ENCODE measurements around the gene GRPEL1.

GRPEL1 gene

DNA sequence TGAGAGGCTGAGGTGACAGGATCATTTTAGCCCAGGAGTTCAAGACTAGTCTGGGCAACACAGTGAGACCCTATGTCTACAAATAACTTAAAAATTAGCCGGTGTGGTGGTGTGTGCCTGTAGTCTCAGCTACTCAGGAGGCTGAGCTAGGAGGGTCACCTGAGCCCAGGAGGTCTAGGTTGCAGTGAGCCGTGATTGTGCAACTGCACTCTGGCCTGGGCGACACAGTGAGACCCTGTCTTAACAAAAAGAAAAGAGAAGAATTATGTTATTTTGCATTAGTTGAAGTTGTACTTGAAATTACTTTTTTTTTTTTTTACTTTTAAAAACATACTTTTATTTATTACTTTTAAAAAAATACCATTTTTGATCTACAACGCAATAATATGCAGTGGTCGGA lies 46.5 kb downstream of the GRPEL1 start:
- DNase-seq: no peak

DNA sequence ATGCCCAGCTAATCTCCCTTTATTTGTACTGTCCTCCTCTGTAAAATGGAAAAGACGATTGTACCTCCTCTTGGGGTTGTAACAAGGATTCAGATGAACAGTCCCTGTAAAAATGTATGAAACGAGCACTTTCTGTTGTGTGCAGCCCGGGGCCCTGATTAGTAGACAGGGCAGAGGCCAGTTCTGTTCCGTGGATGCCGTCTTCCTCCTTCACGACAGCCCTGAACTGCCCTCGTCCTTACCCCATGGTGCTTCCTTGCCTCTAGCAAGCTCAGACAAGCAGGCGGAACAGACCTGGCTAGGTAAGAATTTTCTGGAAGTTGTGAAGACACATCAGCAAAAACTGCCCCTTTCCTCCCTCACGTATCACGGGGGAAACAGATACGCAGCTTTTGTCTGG lies 47.0 kb downstream of the GRPEL1 start:
- DNase-seq: no peak

DNA sequence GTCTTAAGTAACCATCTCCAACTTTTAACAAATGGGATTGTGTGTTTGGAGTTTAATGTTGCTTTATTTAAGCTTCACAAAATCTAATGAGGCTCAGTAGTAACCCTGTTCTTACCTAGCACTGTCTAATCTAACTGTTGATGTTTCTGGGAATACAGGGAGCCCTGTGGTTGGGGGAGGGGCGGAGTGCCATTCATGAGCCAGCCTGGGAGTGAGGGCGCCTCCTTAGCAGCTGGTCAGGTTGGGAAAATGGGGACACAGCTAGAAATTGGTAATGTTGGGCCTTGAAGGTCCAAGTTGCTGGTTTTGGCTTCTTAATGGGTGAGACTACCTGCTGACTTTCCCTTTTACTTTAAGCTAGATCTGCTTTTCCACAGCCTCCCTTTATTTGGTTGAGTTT lies 47.6 kb downstream of the GRPEL1 start:
- no peak for DNase-seq

DNA sequence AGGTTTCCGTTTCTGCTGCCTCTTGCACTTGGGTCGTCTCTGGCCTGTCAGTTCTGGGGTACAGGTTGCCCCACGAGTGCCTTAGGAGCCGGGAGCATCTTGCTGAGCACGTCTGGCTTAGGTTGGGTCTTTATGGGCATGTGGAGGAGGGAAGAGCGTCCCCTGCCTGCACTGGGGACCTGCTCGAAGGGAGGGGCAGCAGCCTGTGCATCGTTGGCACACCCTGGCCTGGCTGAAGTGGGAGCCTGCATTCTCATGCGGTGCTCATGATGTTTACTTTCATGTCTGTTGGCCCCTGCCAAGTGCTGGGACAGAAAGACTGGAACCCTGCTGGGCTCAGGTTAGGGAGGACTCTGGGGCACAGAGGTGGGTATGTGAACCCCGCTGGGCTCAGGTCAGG lies 48.5 kb downstream of the GRPEL1 start:
- DNase-seq: no peak

DNA sequence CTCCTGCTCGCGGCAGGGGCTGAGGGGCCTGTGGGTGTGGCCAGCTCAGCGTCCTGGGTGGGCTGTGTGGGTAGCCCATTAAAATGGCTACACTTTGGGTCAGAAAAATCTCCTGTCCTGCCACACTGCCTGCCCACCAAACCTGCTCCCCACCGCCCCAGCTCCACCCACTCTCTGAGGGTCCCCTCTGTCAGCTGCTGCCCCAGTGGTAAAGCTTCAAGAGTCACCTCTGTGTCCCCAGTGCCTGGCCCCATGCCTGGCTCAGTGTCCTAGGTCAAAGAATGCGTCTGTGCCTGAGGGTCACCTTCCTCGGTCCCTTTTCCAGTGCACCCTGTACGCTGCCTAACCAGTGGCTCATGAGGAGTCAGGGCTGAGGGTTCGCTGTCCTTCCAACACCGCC lies 49.6 kb downstream of the GRPEL1 start:
- no peak for DNase-seq

DNA sequence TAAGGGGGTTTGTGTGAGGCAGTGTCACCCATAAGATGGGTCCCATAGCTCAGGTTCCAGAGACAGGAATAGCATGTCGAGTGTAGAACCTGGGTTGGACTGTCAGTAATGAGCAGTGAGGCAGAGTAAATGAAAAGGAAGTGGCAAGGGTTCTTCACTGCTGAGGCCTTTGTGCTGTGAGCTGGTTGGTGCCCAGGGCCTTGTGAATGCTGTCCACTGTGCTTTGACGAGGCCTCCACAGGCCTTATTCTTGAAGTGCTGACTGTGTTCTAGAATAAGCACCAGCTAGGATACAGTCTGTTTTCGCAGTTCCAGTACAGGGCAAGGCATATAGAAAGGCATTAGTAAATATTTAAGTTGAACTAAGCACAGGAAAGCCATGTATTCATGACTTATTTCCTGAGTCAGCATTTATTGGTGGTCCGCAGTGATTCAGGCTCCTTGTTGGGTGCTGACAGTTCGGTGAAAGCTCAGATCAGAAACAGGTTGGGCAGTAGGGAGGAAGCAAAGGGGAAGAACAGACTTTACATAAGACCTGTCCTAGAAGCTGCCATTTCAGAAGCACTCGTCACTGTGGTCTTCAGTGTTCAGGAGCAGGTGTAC lies 50.3 kb downstream of the GRPEL1 start:
- no peak for DNase-seq

DNA sequence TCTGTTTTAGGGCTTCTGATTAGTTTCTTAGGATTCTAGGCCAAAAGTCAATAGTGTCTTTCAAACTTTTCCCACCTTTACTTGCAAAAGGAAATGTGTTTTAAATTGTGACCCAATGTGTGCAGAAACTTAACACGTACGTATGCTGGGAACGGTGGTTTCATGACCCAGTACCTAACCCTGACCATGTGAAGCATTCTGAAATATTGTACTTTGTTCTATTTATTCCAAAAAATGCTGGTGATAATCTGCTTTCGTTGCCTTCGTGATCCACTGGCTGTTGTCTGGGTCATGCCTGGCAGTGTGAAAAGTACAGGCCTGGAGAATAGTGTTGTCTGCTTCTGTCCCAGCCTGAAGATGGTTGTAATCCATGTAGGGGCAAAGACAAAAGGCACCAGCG lies 51.4 kb downstream of the GRPEL1 start:
- DNase-seq: no peak

DNA sequence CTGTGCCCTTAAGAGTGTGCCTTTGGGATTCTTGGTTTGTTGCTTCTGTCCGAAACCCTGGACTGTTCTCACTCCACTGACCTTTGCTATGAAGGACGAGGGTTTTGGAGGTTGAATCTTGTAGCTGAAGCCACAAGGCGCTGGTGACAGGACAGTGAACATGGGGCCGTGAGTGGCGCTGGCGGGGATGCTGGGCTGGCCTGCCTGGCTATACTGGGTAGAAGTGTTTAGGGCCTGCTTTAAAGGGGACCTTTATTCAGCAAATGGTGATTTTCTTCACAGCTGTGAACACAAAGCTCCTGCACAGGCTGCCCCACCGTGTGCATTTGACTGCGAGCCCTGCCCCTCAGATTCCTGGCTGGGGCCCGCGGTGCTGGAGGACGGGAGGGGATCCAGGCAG lies 51.8 kb downstream of the GRPEL1 start:
- no peak for DNase-seq

DNA sequence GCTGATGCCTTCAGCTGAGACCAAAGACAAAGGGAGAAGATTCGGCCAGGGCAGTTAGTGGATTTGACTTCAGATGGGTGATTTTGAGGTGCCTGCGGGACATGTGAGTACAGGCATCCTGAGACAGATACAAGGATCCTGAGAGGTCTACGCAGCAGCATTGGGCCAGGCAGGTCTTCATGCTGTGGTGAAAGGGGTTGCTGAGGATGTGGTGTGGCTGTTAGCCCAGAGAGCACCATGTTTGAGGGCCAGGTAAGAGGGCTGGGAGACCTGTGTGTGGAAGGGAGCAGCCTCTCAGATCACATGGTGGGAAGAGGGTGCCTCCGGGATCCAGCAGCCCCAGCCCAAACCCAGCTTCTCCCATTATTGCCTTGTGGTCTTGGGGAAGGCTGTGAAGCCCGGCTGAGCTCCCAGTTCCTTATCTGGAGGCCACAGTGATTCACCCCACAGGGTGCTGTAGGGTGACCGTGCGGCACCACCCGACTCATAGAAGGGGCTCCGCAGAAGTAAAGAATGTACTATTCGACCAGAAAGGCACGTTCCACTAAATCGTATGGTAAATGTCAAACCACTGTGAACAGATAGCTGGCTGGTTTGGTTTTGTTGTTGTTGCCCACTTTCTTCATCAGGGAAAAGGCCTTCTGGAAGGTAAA lies 52.4 kb downstream of the GRPEL1 start:
- DNase-seq: no peak

DNA sequence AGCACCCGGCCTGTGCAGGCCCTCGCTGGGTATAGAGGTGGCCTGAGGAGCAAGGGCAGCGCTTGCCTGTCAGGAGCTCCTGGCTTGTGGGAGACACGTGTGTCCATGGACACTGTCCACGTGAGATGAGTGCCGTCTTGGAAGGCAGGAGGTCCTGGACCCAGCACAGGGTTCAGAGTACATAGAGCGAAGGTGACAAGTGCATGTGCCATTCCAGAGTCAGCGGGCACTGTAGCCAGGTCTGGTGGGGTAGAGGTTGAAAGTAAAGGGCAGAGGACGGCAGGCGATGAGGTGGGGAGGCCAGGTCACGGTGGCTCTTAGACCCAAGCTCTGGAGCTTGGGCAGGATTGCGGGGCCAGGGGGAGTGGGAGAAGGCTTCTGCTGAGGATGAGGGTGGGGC lies 53.0 kb downstream of the GRPEL1 start:
- DNase-seq: no peak

DNA sequence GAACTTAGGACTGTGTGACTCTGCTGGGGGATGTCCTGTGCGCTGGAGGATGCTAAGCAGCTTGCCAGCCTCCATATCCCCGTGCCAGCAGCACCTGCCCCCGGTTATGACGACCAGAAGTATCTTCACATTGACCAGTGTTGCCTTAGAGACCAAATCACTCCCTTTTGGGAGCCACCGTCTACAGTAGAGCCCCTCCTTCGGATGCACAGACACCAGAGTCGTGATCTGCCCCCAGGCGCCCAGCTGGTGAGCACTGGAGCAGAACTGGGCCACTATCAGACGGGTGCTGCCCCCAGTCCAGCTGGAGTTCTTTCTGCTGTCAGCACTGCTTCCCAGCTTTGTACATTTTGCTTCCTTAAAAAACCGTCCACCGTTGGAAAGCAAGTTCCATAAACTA lies 54.7 kb downstream of the GRPEL1 start:
- no peak for DNase-seq

DNA sequence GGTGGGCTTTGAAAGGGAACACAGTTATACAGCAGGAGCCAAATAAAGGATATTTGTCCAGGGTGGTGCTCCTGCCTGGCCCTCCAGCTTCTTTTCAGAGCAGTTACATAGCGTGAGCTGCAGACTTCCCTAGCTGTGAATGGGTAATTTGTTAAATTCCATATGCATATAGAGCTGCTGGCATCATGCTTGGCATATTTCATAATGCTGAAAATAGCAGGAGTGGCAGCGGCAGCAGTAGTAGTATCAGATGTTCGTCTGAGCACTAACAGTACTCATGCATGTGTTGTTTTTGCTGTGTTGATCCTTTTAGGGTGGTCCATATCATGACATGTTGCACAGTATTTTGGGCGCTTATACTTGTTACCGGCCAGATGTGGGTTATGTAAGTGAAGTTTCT lies 58.3 kb downstream of the GRPEL1 start:
- DNase-seq: no peak

Measured in NCI-H1048 (cell line).